K562 (cell line): ENCODE data around the gene SPRED2. TPM values are rescaled to one million over a fixed set of nuclear protein-coding genes. Genes with fewer than 3 reads are reported as not detected.

Experiments used
- BRD4 ChIP-seq: fragments of 200-600 bp; sonication (generic); IDR thresholded peaks from 2 replicates; pipeline ENCODE4 v1.6.1; 2017; ENCODE audit warnings: inconsistent platforms
- CHD1 ChIP-seq: fragments of 200-600 bp; sonication (generic); IDR thresholded peaks from one replicate; pipeline ENCODE4 v1.6.1; 2012; ENCODE audit warnings: mild to moderate bottlenecking, moderate library complexity, low read length, inconsistent platforms
- MCM3 ChIP-seq: fragments of 450-650 bp; IDR thresholded peaks from 2 replicates; pipeline ENCODE4 v1.6.1; 2016
- NFE2 ChIP-seq: IDR thresholded peaks from 2 replicates; pipeline ENCODE4 v1.6.1; 2014; ENCODE audit warnings: antibody characterized with exemption, low read depth
- PRPF4 ChIP-seq: fragments of 200-400 bp; formaldehyde crosslinking; IDR thresholded peaks from one replicate; pipeline ENCODE4 v1.6.1; 2017; ENCODE audit warnings: low read length, low read depth, mild to moderate bottlenecking; ENCODE audit not compliant: insufficient read depth, poor library complexity, severe bottlenecking
- REST ChIP-seq, 2 experiments: fragments of 450-650 bp; formaldehyde crosslinking in 1 of 2; IDR thresholded peaks; 2 replicates each; pipeline versions ENCODE4 v1.4.0 to v1.6.1; 2014 to 2020; ENCODE audit warnings: mild to moderate bottlenecking in 2 of 2, borderline replicate concordance in 1 of 2, low read depth in 1 of 2
- RFX7 ChIP-seq: fragments of 250-450 bp; sonication (Bioruptor Pico); IDR thresholded peaks from 2 replicates; pipeline ENCODE4 v1.5.1; 2021; ENCODE audit warnings: mild to moderate bottlenecking
- SRSF1 ChIP-seq: fragments of 200-400 bp; formaldehyde crosslinking; IDR thresholded peaks from 2 replicates; pipeline ENCODE4 v1.6.1; 2017; ENCODE audit warnings: mild to moderate bottlenecking, low read depth, low read length, moderate library complexity
- TSHZ1 ChIP-seq: fragments of 250-450 bp; sonication (Bioruptor Pico); IDR thresholded peaks from 2 replicates; pipeline ENCODE4 v1.4.0; 2020; ENCODE audit warnings: mild to moderate bottlenecking, moderate library complexity
- ZNF707 ChIP-seq: fragments of 250-450 bp; sonication (Bioruptor Pico); conservative IDR thresholded peaks from 2 replicates; pipeline ENCODE4 v1.8.0; 2022; ENCODE audit warnings: inconsistent platforms, mild to moderate bottlenecking, moderate library complexity
- polyA plus RNA-seq, 8 experiments: library from polyadenylated mRNA; depleted of rRNA in 4 of 8; stranded (reverse) in 5 of 8; unstranded in 3 of 8; fragments of >200 nt; fragmentation: Nextera tagmentation in 2 of 8; fragmentation: Illumina TruSeq in 1 of 8; extraction: Ambion mirVana in 2 of 8; extraction: Trizol in 1 of 8; gene quantifications; 2 replicates each; pipeline versions ENCODE4 v1.2.1 to v1.2.3, GENCODE V29; 2011 to 2014; ENCODE audit warnings: inconsistent platforms in 1 of 8, missing spikeins in 1 of 8
- total RNA-seq, 7 experiments: library from RNA; depleted of rRNA in 6 of 7; stranded (reverse); fragments of >200 nt in 6 of 7; fragmentation: Illumina TruSeq in 2 of 7; extraction: Trizol in 2 of 7; gene quantifications; 2 replicates each; pipeline versions ENCODE4 v1.2.1 to v1.2.3, GENCODE V29; 2011 to 2021; ENCODE audit warnings: low replicate concordance in 1 of 7

Gene SPRED2
- total and polyA plus RNA-seq, 9 of the 15 experiments (the other 6 are each of a cell fraction or from before 2014, with no cell fraction given): 4.6 to 50.8 (median 14.1) TPM

GRCh38 chr2:65381607-65382051, 50.8 kb downstream of the SPRED2 start (continued):
- TF ChIP-seq REST (IDR thresholded peaks at IDR 0.05; ENCODE audit: borderline replicate concordance): no peak
- TF ChIP-seq REST (CRISPR knock-in tag; IDR thresholded peaks at IDR 0.05; ENCODE audit: low read depth): no peak
- TF ChIP-seq BRD4: no peak
- no peak for TF ChIP-seq TSHZ1 (CRISPR knock-in tag)
- no peak for TF ChIP-seq NFE2
- no peak for TF ChIP-seq PRPF4
- TF ChIP-seq RFX7: no peak
- no peak for TF ChIP-seq MCM3
- TF ChIP-seq SRSF1: no peak
- TF ChIP-seq ZNF707: no peak
- no peak for TF ChIP-seq CHD1
